ENCODE results near the gene ALG12. TPM values are rescaled to one million over a fixed set of nuclear protein-coding genes. Genes with fewer than 3 reads are reported as not detected.

Gene ALG12
- total and polyA plus RNA-seq, 2 of the 4 experiments (the other 2 are of a cell fraction): 7.2 to 10.9 TPM

GRCh38 chr22:49914256-49914655 is 4.0 kb downstream of the ALG12 start:
- Histone ChIP-seq H2AFZ (replicated peaks; ENCODE audit: low read length, poor library complexity) (no peak overlapping the region), H3K56ac (ENCODE audit: extremely low read depth, insufficient read depth, low read length) (no peak overlapping the region), H3K4ac (ENCODE audit: low read depth, low read length) (no peak overlapping the region), H3K9ac (ENCODE audit: low read depth, low read length) (no peak overlapping the region), H3K9me1 (ENCODE audit: insufficient read depth, low read length) (no peaks in the 10 kb centered on the region), H2BK20ac (ENCODE audit: low read depth, low read length) (no peak overlapping the region), H3K4me3 (ENCODE audit: insufficient read depth, low read depth, low read length) (no peak overlapping the region), H3K4me1 (ENCODE audit: control insufficient read depth, insufficient read depth, low read length) (peaks cover 5% of the 10 kb centered on the region), H4K8ac (ENCODE audit: low read depth in 2 of 2, low read length in 2 of 2) (no peak overlapping the region), H3K23ac (ENCODE audit: low read depth, low read length) (no peak overlapping the region), H4K5ac (ENCODE audit: low read depth, low read length) (no peak overlapping the region), H2BK5ac (ENCODE audit: low read depth, low read length, poor library complexity, severe bottlenecking) (no peak overlapping the region), H3K27ac (ENCODE audit: insufficient read depth, low read length) (no peak overlapping the region), H2BK120ac (ENCODE audit: low read depth, low read length) (no peak overlapping the region), H3K27me3 (ENCODE audit: control insufficient read depth, insufficient read depth, low read length) (no peaks in the 10 kb centered on the region), H4K20me1 (ENCODE audit: insufficient read depth, low read length) (no peaks in the 10 kb centered on the region; the same call in 1 of the 2 replicates), H3K79me1 (ENCODE audit: low read depth in 1 of 2, low read length in 2 of 2) (peaks cover 18 to 25% of the 10 kb centered on the region in 2 experiments), H2AK9ac (replicated peaks; ENCODE audit: low read depth, low read length, poor library complexity) (no peak overlapping the region), H2BK15ac (ENCODE audit: low read depth, low read length) (no peak overlapping the region), H3K14ac (replicated peaks; ENCODE audit: low read depth, low read length) (no peak overlapping the region), H3K36me3 (ENCODE audit: control insufficient read depth, insufficient read depth, low read length) (peaks cover 18% of the 10 kb centered on the region), H3K18ac (ENCODE audit: low read depth, low read length) (no peak overlapping the region), H2AK5ac (ENCODE audit: low read depth, low read length) (no peak overlapping the region), H4K91ac (ENCODE audit: insufficient read depth, low read depth, low read length) (no peak overlapping the region), H3K9me3 (ENCODE audit: control insufficient read depth, insufficient read depth, low read length) (no peaks in the 10 kb centered on the region), H3K4me2 (ENCODE audit: low read depth, low read length) (no peak overlapping the region)
- no CpG with 5 or more reads among the region's 12 CpGs for WGBS, 2 experiments (ENCODE audit: extremely low coverage in 2 of 2, insufficient read length in 1 of 2)
- intact Hi-C loops (cut with micrococcal nuclease): no loop called here
- dilution Hi-C loops (cut with HindIII; ENCODE audit: low sequenced_read_pairs, unreplicated experiment): no loop called here
- CTCF ChIA-PET: interaction anchor here (1.7 kb wide), 1 partner anchor 146 kb away, joined by 3 read pairs; no protein-coding TSS in a partner anchor
- no peak for DNase-seq
- POLR2A ChIA-PET (ENCODE audit: unreplicated experiment): no interaction called here
- ATAC-seq (ENCODE audit: low read depth): no peak
- TF ChIP-seq MXI1 (IDR thresholded peaks at IDR 0.05; ENCODE audit: borderline replicate concordance, low read depth, low read length): no peak
- no peak for TF ChIP-seq SMC3 (IDR thresholded peaks at IDR 0.05; ENCODE audit: low read depth, low read length)
- no peak for TF ChIP-seq RFX5 (IDR thresholded peaks at IDR 0.05; ENCODE audit: low read depth, low read length)
- no peak for TF ChIP-seq CTCF (conservative IDR thresholded peaks at IDR 0.05; ENCODE audit: low read depth, low read length)
- no peak for TF ChIP-seq POLR2A (IDR thresholded peaks at IDR 0.05; ENCODE audit: low read depth, low read length)
- no peak for TF ChIP-seq MAFK (IDR thresholded peaks at IDR 0.05; ENCODE audit: low read depth, low read length)
- no peak for TF ChIP-seq USF2 (IDR thresholded peaks at IDR 0.05; ENCODE audit: low read depth, low read length)
- TF ChIP-seq ELK1 (IDR thresholded peaks at IDR 0.05; ENCODE audit: borderline replicate concordance, low read depth, low read length): no peak
- TF ChIP-seq CEBPB (IDR thresholded peaks at IDR 0.05; ENCODE audit: low read depth, low read length): no peak
- BruUV-seq (replicated peaks): no TSS peak
- in situ Hi-C loops (cut with MboI; ENCODE audit: low sequenced_read_pairs): loop anchor here (10.0 to 25.0 kb wide), 2 partner anchors 49 to 102 kb away; no protein-coding TSS in a partner anchor

All from IMR-90 (cell line).